ENCODE measurements around the gene TMLHE. TPM values are rescaled to one million over a fixed set of nuclear protein-coding genes. Genes with fewer than 3 reads are reported as not detected.
A peak's percentile ranks its signal among the peaks of the same experiment; 100 is the strongest.
"Not testable (repeated sequence)": the region's sequence is repeated elsewhere in the genome, so short reads cannot be mapped to it uniquely, and the experiment has no call there.

The TMLHE gene
- total RNA-seq, 2 donors from 2014 or later = 15.8 to 26.5 TPM

- H3K36me3 ChIP-seq = no peaks in the 10 kb centered on the region
- peaks cover 0 to 26% of the 10 kb centered on the region in 2 donors for H3K9me3 ChIP-seq
- no peaks in the 10 kb centered on the region for H3K27me3 ChIP-seq
- no peak for DNase-seq (ENCODE audit: low spot score)
- H3K27ac ChIP-seq = no peak overlapping the region
- no peak overlapping the region for H3K4me3 ChIP-seq
- TF ChIP-seq, protein P1, sequence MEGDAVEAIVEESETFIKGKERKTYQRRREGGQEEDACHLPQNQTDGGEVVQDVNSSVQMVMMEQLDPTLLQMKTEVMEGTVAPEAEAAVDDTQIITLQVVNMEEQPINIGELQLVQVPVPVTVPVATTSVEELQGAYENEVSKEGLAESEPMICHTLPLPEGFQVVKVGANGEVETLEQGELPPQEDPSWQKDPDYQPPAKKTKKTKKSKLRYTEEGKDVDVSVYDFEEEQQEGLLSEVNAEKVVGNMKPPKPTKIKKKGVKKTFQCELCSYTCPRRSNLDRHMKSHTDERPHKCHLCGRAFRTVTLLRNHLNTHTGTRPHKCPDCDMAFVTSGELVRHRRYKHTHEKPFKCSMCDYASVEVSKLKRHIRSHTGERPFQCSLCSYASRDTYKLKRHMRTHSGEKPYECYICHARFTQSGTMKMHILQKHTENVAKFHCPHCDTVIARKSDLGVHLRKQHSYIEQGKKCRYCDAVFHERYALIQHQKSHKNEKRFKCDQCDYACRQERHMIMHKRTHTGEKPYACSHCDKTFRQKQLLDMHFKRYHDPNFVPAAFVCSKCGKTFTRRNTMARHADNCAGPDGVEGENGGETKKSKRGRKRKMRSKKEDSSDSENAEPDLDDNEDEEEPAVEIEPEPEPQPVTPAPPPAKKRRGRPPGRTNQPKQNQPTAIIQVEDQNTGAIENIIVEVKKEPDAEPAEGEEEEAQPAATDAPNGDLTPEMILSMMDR (IDR thresholded peaks at IDR 0.05) = no peak
- H3K4me1 ChIP-seq = no peaks in the 10 kb centered on the region
These were observed 19.8 kb upstream of the TMLHE start for GRCh38 chrX:155632431-155633100.

DNA sequence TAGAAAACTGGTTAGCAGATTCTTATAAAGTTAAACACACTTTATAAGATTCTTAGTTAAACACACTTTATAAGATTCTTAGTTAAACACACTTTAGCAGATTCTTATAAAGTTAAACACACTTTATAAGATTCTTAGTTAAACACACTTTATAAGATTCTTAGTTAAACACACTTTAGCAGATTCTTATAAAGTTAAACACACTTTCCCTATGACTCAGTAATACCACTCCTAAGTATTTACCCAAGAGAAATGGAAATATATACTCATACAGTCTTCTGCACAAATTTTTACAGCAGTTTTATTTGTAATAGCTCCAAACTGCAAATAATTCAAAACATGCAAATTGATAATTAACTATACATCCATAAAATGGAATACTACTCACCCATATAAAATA lies 7.4 kb upstream of the TMLHE start:
- not testable (repeated sequence) for H3K36me3 ChIP-seq; H3K27me3 ChIP-seq; H3K4me1 ChIP-seq; H3K27ac ChIP-seq; DNase-seq (ENCODE audit: low spot score); H3K4me3 ChIP-seq; H3K9me3 ChIP-seq

DNA sequence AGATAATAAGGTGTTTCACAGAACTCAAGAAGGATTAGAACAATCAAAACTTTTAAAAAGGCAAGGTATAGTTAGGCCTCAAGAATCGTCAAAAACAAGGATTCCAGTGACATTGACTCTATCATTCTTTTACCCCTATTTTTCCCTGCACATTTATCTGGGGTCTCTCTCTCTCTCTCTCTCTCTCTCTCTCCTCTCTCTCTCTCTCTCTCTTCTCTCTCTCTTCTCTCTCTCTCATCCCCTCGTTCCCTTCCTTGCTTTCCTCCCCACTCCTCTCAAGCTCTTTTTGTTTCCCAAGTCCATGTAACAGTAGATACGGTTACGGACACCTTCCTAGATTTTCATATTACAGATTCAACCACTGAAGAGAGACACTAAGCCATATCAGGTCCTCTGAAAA lies 3.2 kb upstream of the TMLHE start:
- H3K4me3 ChIP-seq = no peak overlapping the region
- H3K36me3 ChIP-seq = no peaks in the 10 kb centered on the region
- H3K9me3 ChIP-seq = peaks cover 0 to 6% of the 10 kb centered on the region in 2 donors
- peaks cover 0 to 5% of the 10 kb centered on the region in 2 donors for H3K4me1 ChIP-seq
- no peaks in the 10 kb centered on the region for H3K27me3 ChIP-seq
- DNase-seq (ENCODE audit: low spot score) = no peak
- H3K27ac ChIP-seq = no peak overlapping the region
- TF ChIP-seq, protein P1 (IDR thresholded peaks at IDR 0.05) = no peak

DNA sequence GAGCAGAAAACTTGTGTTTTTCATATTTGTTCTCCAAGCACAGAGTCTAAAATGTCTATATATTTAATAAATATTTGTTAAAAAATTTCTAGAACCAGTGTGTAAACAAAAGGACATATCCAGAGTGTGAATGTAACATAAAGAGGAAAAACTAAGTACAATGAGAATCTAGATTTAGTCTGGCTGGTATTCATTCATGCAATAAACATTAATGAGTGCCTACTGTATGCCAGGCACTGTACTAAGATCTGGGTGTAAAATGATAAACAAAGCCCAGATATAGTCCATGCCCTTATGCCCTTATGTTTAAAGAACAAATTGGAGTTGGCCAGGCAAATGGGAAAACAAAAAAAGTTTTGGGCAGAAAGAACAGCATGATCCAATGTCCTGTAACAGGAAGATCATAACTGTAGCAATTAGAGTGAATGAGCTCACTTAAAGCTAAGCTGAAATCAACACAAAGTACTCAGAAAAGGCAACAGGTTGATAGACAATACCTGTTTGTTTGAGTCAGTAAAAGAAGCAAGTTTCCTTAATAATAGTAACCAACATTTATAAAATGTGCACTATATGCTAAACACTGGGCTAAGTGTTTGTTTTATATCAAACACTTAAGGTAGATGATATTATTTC lies 1.3 kb upstream of the TMLHE start:
- TF ChIP-seq, protein P1 (IDR thresholded peaks at IDR 0.05) = no peak
- H3K27me3 ChIP-seq = no peaks in the 10 kb centered on the region
- no peak overlapping the region for H3K4me3 ChIP-seq
- DNase-seq (ENCODE audit: low spot score) = no peak
- H3K27ac ChIP-seq = no peak overlapping the region
- peaks cover 0 to 7% of the 10 kb centered on the region in 2 donors for H3K4me1 ChIP-seq
- no peaks in the 10 kb centered on the region for H3K36me3 ChIP-seq
- H3K9me3 ChIP-seq = peaks cover 0 to 6% of the 10 kb centered on the region in 2 donors

GRCh38 chrX:155611302-155611701 lies 1.4 kb downstream of the TMLHE start:
- no peaks in the 10 kb centered on the region for H3K27me3 ChIP-seq
- DNase-seq (ENCODE audit: low spot score) = no peak

GRCh38 chrX:155592981-155593380 lies 19.8 kb downstream of the TMLHE start:
- Histone ChIP-seq H3K4me3 (no peak overlapping the region), H3K36me3 (no peaks in the 10 kb centered on the region), H3K4me1 (no peaks in the 10 kb centered on the region), H3K9me3 (peaks cover 0 to 53% of the 10 kb centered on the region in 2 donors), H3K27ac (no peak overlapping the region), H3K27me3 (no peaks in the 10 kb centered on the region)
- DNase-seq (ENCODE audit: low spot score) = no peak
- TF ChIP-seq, protein P1 (IDR thresholded peaks at IDR 0.05) = no peak

More at GRCh38 chrX:155611302-155611701, 1.4 kb downstream of the TMLHE start:
- Histone ChIP-seq H3K9me3 (no peaks in the 10 kb centered on the region), H3K4me3 (peak overlapping the region in 1 of 2 donors; percentile 66), H3K4me1 (peaks cover 0 to 7% of the 10 kb centered on the region in 2 donors), H3K36me3 (no peaks in the 10 kb centered on the region), H3K27ac (peak overlapping the region; percentile 88 to 95)
- TF ChIP-seq, protein P1 (IDR thresholded peaks at IDR 0.05) = no peak

All from right atrium auricular region (tissue), 2 donors.